NT2/D1 (cell line): ENCODE results near the gene COL6A2.

Source experiments
- SUZ12 ChIP-seq: IDR thresholded peaks from 2 replicates; pipeline ENCODE4 v1.6.1; 2011; ENCODE audit not compliant: insufficient read length, insufficient read depth; ENCODE audit errors: extremely low read depth
- YY1 ChIP-seq: IDR thresholded peaks from 2 replicates; pipeline ENCODE4 v1.6.1; 2011; ENCODE audit not compliant: insufficient read length, insufficient read depth
- ZNF274 ChIP-seq: IDR thresholded peaks from 2 replicates; pipeline ENCODE4 v1.6.1; 2011; ENCODE audit warnings: mild to moderate bottlenecking, low read depth, low read length

- no peak for TF ChIP-seq ZNF274
- no peak for TF ChIP-seq SUZ12
- TF ChIP-seq YY1 = no peak
Observed at GRCh38 chr21:46157987-46158451, 60.1 kb downstream of the COL6A2 start.
